H1 (cell line): Measurements from ENCODE around the gene GLRX5. TPM values are rescaled to one million over a fixed set of nuclear protein-coding genes. Genes with fewer than 3 reads are reported as not detected.
A peak's percentile ranks its signal among the peaks of the same experiment; 100 is the strongest.

Experiments
- CTCF ChIA-PET: fragments of 300-600 bp; sonication (Branson Sonifier 250); formaldehyde crosslinking; loops from one replicate; lab custom pipeline; 2021; ENCODE audit not compliant: partially characterized antibody; lab: Charles Lee
- POLR2A ChIA-PET: fragments of 300-600 bp; sonication (Branson Sonifier 250); formaldehyde crosslinking; loops from one replicate; lab custom pipeline; 2021; ENCODE audit warnings: inconsistent platforms; ENCODE audit not compliant: partially characterized antibody; lab: Charles Lee
- DNase-seq, 2 experiments: peaks; one replicate each; pipeline versions ENCODE4 v3.0.0 to v3.0.0-alpha.2; 2010 to 2022; ENCODE audit warnings: low spot score in 2 of 2, low read depth in 1 of 2, mixed read lengths in 1 of 2
- FAIRE-seq: peaks from 2 replicates; lab custom pipeline; 2011; peaks lifted over from hg19 to GRCh38; lab: Jason Lieb, UNC
- H2AFZ ChIP-seq: 2 replicates; pipeline ENCODE4 v1.8.1; 2012; ENCODE audit warnings: low read length, inconsistent platforms
- H2AK5ac ChIP-seq: 2 replicates; pipeline ENCODE4 v1.6.1; 2013; ENCODE audit warnings: low read depth, low read length
- H2BK120ac ChIP-seq: replicated peaks from 2 replicates; pipeline ENCODE3; 2013; ENCODE audit warnings: low read depth, low read length, inconsistent platforms
- H2BK12ac ChIP-seq: 2 replicates; pipeline ENCODE4 v1.6.1; 2013; ENCODE audit warnings: low read depth, low read length
- H2BK15ac ChIP-seq: 2 replicates; pipeline ENCODE4 v1.6.1; 2013; ENCODE audit warnings: low read length
- H2BK20ac ChIP-seq: 2 replicates; pipeline ENCODE4 v1.6.1; 2013; ENCODE audit warnings: low read length
- H2BK5ac ChIP-seq: 2 replicates; pipeline ENCODE4 v1.6.1; 2013; ENCODE audit warnings: low read depth, low read length
- H3K14ac ChIP-seq: 2 replicates; pipeline ENCODE4 v1.6.1; 2013; ENCODE audit warnings: inconsistent platforms; ENCODE audit not compliant: insufficient read length
- H3K18ac ChIP-seq: 2 replicates; pipeline ENCODE4 v1.6.1; 2013; ENCODE audit warnings: low read length; ENCODE audit errors: extremely low read depth
- H3K23ac ChIP-seq: 2 replicates; pipeline ENCODE4 v1.6.1; 2013; ENCODE audit warnings: inconsistent platforms; ENCODE audit not compliant: insufficient read length
- H3K23me2 ChIP-seq: 2 replicates; pipeline ENCODE4 v1.6.1; 2013; ENCODE audit warnings: low read depth, low read length
- H3K27ac ChIP-seq: 2 replicates; pipeline ENCODE4 v1.6.1; 2011; ENCODE audit warnings: low read depth, low read length, inconsistent platforms
- H3K27me3 ChIP-seq, 4 experiments: replicated peaks in 1 of 4; 1 replicate in 1 of 4; 2 replicates in 3 of 4; pipeline versions ENCODE4 v1.6.1 to v1.8.1; 2011 to 2013; ENCODE audit warnings: low read length in 3 of 4, mild to moderate bottlenecking in 3 of 4, inconsistent platforms in 2 of 4, mixed read lengths in 2 of 4, moderate library complexity in 1 of 4; ENCODE audit not compliant: control insufficient read depth in 3 of 4, insufficient read depth in 3 of 4; ENCODE audit errors: extremely low read depth in 1 of 4
- H3K36me3 ChIP-seq, 4 experiments: 2 replicates each; pipeline versions ENCODE4 v1.6.1 to v1.8.1; 2011 to 2013; ENCODE audit warnings: mild to moderate bottlenecking in 4 of 4, low read length in 3 of 4, moderate library complexity in 2 of 4, control low read depth in 1 of 4, inconsistent platforms in 1 of 4; ENCODE audit not compliant: insufficient read depth in 4 of 4, control insufficient read depth in 2 of 4
- H3K4ac ChIP-seq: replicated peaks from 2 replicates; pipeline ENCODE3; 2013; ENCODE audit warnings: low read length, low read depth, mixed read lengths, inconsistent platforms; ENCODE audit not compliant: insufficient read length
- H3K4me1 ChIP-seq, 4 experiments: replicated peaks in 1 of 4; 1 replicate in 1 of 4; 2 replicates in 3 of 4; pipeline versions ENCODE4 v1.6.1 to v1.8.1; 2011 to 2013; ENCODE audit warnings: low read length in 3 of 4, inconsistent platforms in 2 of 4, mixed read lengths in 1 of 4; ENCODE audit not compliant: insufficient read depth in 4 of 4, control insufficient read depth in 3 of 4
- H3K4me2 ChIP-seq, 2 experiments: 2 replicates each; pipeline versions ENCODE4 v1.6.1 to v1.8.1; 2011 to 2013; ENCODE audit warnings: low read depth in 2 of 2, low read length in 2 of 2, control low read depth in 1 of 2, inconsistent platforms in 1 of 2, mild to moderate bottlenecking in 1 of 2; ENCODE audit not compliant: insufficient read depth in 1 of 2
- H3K4me3 ChIP-seq, 4 experiments: fragments of 200-600, 300-600 bp in 1 of 4; sonication (generic), shearing (Covaris generic), sonication (Bioruptor Twin) in 1 of 4; 2 replicates each; pipeline versions ENCODE4 v1.5.1 to v1.8.1; 2011 to 2016; ENCODE audit warnings: low read length in 4 of 4, low read depth in 3 of 4, control low read depth in 2 of 4, inconsistent platforms in 2 of 4, mild to moderate bottlenecking in 2 of 4, mixed read lengths in 1 of 4, moderate library complexity in 1 of 4; ENCODE audit not compliant: insufficient read depth in 2 of 4; ENCODE audit errors: extremely low read depth in 1 of 4
- H3K56ac ChIP-seq: replicated peaks from 2 replicates; pipeline ENCODE3; 2013; ENCODE audit warnings: low read depth, mild to moderate bottlenecking, mixed read lengths, low read length, inconsistent platforms; ENCODE audit not compliant: insufficient read length
- H3K79me1 ChIP-seq: 2 replicates; pipeline ENCODE4 v1.6.1; 2013; ENCODE audit warnings: low read depth, low read length, control low read depth
- H3K79me2 ChIP-seq, 2 experiments: 2 replicates each; pipeline versions ENCODE4 v1.6.1 to v1.8.1; 2012 to 2013; ENCODE audit warnings: low read length in 2 of 2, mild to moderate bottlenecking in 2 of 2, inconsistent platforms in 1 of 2; ENCODE audit not compliant: insufficient read depth in 2 of 2, control insufficient read depth in 1 of 2
- H3K9ac ChIP-seq, 4 experiments: replicated peaks in 1 of 4; 1 replicate in 1 of 4; 2 replicates in 3 of 4; pipeline versions ENCODE4 v1.6.1 to v1.8.1; 2011 to 2013; ENCODE audit warnings: low read depth in 3 of 4, low read length in 3 of 4, control low read depth in 2 of 4, mild to moderate bottlenecking in 2 of 4, moderate library complexity in 2 of 4, inconsistent platforms in 1 of 4; ENCODE audit errors: extremely low read depth in 1 of 4
- H3K9me3 ChIP-seq, 2 experiments: 2 replicates each; pipeline versions ENCODE4 v1.6.1 to v1.8.1; 2012 to 2013; ENCODE audit warnings: mild to moderate bottlenecking in 2 of 2, moderate library complexity in 2 of 2, control low read depth in 1 of 2, inconsistent platforms in 1 of 2, low read depth in 1 of 2, low read length in 1 of 2, mixed read lengths in 1 of 2; ENCODE audit not compliant: insufficient read depth in 2 of 2
- H4K20me1 ChIP-seq, 2 experiments: replicated peaks in 1 of 2; 2 replicates each; pipeline versions ENCODE3 to v1.8.1; 2011 to 2013; ENCODE audit warnings: inconsistent platforms in 2 of 2, low read length in 2 of 2, mild to moderate bottlenecking in 1 of 2; ENCODE audit not compliant: insufficient read depth in 2 of 2, control insufficient read depth in 1 of 2
- H4K5ac ChIP-seq: 2 replicates; pipeline ENCODE4 v1.6.1; 2013; ENCODE audit warnings: low read length, low read depth, mixed read lengths, inconsistent platforms; ENCODE audit not compliant: insufficient read length
- H4K8ac ChIP-seq: 2 replicates; pipeline ENCODE4 v1.8.0; 2013; ENCODE audit warnings: mild to moderate bottlenecking, moderate library complexity, low read length, inconsistent platforms; ENCODE audit not compliant: insufficient read depth; ENCODE audit errors: extremely low read depth
- H4K91ac ChIP-seq: replicated peaks from 2 replicates; pipeline ENCODE3; 2013; ENCODE audit warnings: low read length, mixed read lengths, inconsistent platforms; ENCODE audit not compliant: insufficient read length
- ATF3 ChIP-seq: IDR thresholded peaks from 2 replicates; pipeline ENCODE4 v1.6.1; 2011; ENCODE audit warnings: low read depth, mild to moderate bottlenecking, low read length; ENCODE audit not compliant: insufficient read depth
- BACH1 ChIP-seq: IDR thresholded peaks from 2 replicates; pipeline ENCODE4 v1.6.1; 2012; ENCODE audit warnings: low read length, improper control_type of control experiment
- CHD2 ChIP-seq: IDR thresholded peaks from 2 replicates; pipeline ENCODE4 v1.6.1; 2012; ENCODE audit warnings: low read length, improper control_type of control experiment
- CTCF ChIP-seq, 3 experiments: IDR thresholded peaks; 1 replicate in 2 of 3; 2 replicates in 1 of 3; pipeline versions ENCODE4 v1.5.1 to v1.6.1; 2011; ENCODE audit warnings: low read length in 3 of 3, mild to moderate bottlenecking in 3 of 3, inconsistent platforms in 2 of 3, low read depth in 1 of 3, moderate library complexity in 1 of 3; ENCODE audit not compliant: insufficient read depth in 1 of 3; ENCODE audit errors: control extremely low read depth in 1 of 3
- E2F6 ChIP-seq: IDR thresholded peaks from 2 replicates; pipeline ENCODE4 v1.6.1; 2012; ENCODE audit warnings: inconsistent platforms
- HDAC6 ChIP-seq: IDR thresholded peaks from one replicate; pipeline ENCODE4 v1.7.1; 2012; ENCODE audit warnings: low read depth, mild to moderate bottlenecking, inconsistent platforms, low read length, moderate library complexity
- KDM1A ChIP-seq: fragments of 200-600, 300-600 bp; sonication (generic); IDR thresholded peaks from 2 replicates; pipeline ENCODE4 v1.7.1; 2016; ENCODE audit warnings: mild to moderate bottlenecking, low read length, borderline replicate concordance
- RAD21 ChIP-seq, 2 experiments: IDR thresholded peaks in 1 of 2; conservative IDR thresholded peaks in 1 of 2; 2 replicates each; pipeline ENCODE4 v1.6.1; 2011; ENCODE audit warnings: low read depth in 2 of 2, low read length in 2 of 2, improper control_type of control experiment in 1 of 2, inconsistent platforms in 1 of 2, mild to moderate bottlenecking in 1 of 2, moderate library complexity in 1 of 2
- SP2 ChIP-seq: IDR thresholded peaks from 2 replicates; pipeline ENCODE4 v1.6.1; 2012; ENCODE audit warnings: mild to moderate bottlenecking, low read length, inconsistent platforms
- WGBS, 2 experiments: shearing (Covaris generic) in 1 of 2; methylation state at CpG; one replicate each; pipeline versions ENCODE4 v1.1.6 to v1.1.7; 2013 to 2015; ENCODE audit warnings: low lambda C conversion rate in 2 of 2, mixed read lengths in 2 of 2, inconsistent platforms in 1 of 2, low coverage in 1 of 2, missing lambda C conversion rate in 1 of 2; ENCODE audit not compliant: insufficient replicate concordance in 2 of 2, insufficient coverage in 1 of 2, insufficient read length in 1 of 2; ENCODE audit errors: extremely low coverage in 1 of 2, missing lambda C conversion rate in 1 of 2; 5-methylcytosine and 5-hydroxymethylcytosine counted together
- polyA plus RNA-seq, 7 experiments: library from polyadenylated mRNA; depleted of rRNA in 3 of 7; stranded (reverse) in 5 of 7; unstranded in 2 of 7; fragments of >200 nt in 5 of 7; fragments of 200-250 nt in 2 of 7; gene quantifications; 1 replicate in 5 of 7; 2 replicates in 1 of 7; 4 replicates in 1 of 7; pipeline versions ENCODE4 v1.2.1 to v1.2.3, GENCODE V29; 2011 to 2013; ENCODE audit warnings: missing spikeins in 2 of 7, mixed read lengths in 2 of 7
- total RNA-seq: library from RNA; stranded (reverse); fragmentation: NEBNext Ultra II Directional; extraction: Animal tissue kit (Norgen Biotek cat#: 25700); gene quantifications from 2 replicates; pipeline ENCODE4 v1.2.1, GENCODE V29; 2021

Gene GLRX5
- total and polyA plus RNA-seq, 2 of the 8 experiments (the other 6 are each of a cell fraction or from before 2014, with no cell fraction given) = 70.1 to 88.8 TPM

DNA sequence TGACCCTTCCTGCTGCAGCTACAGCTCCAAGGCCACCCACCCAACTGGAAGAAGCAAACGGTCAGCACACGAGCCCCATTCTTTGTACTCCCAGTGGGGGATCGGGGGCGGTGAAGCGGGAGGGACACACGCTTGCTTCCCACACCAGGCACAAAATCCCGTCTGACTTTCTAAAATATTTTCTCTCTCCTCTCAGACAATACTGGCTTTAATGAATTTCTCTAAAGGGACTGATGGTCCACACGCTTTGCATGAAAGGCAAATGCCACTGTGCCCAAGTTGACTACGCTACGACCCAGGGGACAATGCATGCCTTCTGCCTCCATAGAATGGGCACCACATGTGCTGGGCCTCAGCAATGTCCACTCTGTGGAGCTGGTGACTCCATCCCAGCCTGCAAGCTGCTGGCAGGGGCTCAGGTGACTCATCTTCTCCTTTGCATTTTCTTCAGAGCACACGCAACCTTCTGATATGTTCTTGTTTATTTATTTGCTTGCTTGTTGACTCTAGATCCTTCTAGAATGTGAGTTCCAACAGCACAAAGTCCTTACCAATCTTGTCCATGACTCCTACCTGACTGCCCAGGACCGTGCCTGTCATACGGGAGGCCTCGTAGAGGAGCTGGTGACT lies 34.0 kb upstream of the GLRX5 start:
- H2BK12ac ChIP-seq = no peak overlapping the region
- H2BK15ac ChIP-seq = no peak overlapping the region
- no peaks in the 10 kb centered on the region for H3K23me2 ChIP-seq
- no peak for DNase-seq
- H3K36me3 ChIP-seq = no peaks in the 10 kb centered on the region
- H2BK20ac ChIP-seq = no peak overlapping the region
- H3K23ac ChIP-seq = no peak overlapping the region
- FAIRE-seq = no peak
- H3K9ac ChIP-seq = no peak overlapping the region
- no peak overlapping the region for H3K4ac ChIP-seq
- no peak overlapping the region for H3K27ac ChIP-seq
- H3K18ac ChIP-seq = no peak overlapping the region
- no peaks in the 10 kb centered on the region for H3K79me1 ChIP-seq
- no peak overlapping the region for H3K56ac ChIP-seq
- POLR2A ChIA-PET = no interaction called here
- no peak overlapping the region for H2BK120ac ChIP-seq
- no peak overlapping the region for H2AK5ac ChIP-seq
- no peak overlapping the region for H3K14ac ChIP-seq
- H3K79me2 ChIP-seq = no peaks in the 10 kb centered on the region
- H3K9me3 ChIP-seq = no peaks in the 10 kb centered on the region
- CTCF ChIA-PET = interaction anchor here (0.8 to 3.4 kb wide), 7 partner anchors 9 to 75 kb away, joined by 3 to 10 read pairs (median 3); no protein-coding TSS in a partner anchor
- no peaks in the 10 kb centered on the region for H4K20me1 ChIP-seq
- no peak overlapping the region for H4K8ac ChIP-seq
- H3K4me2 ChIP-seq = no peak overlapping the region
- no peaks in the 10 kb centered on the region; a peak in 1 of 7 replicates for H3K27me3 ChIP-seq
- H2BK5ac ChIP-seq = 0 out of 2 replicates have a peak overlapping the region, but pooled peaks have one; percentile 35
- H3K4me1 ChIP-seq = 0 out of 7 replicates have a peak, but pooled peaks cover 0 to 3% (median 0%) of the 10 kb centered on the region in 4 experiments
- H4K5ac ChIP-seq = no peak overlapping the region
- 86% methylated on average over 14 of the region's 14 CpGs; no CpG with 5 or more reads in 1 of the 2 experiments for WGBS, 2 experiments
- H3K4me3 ChIP-seq = no peak overlapping the region
- no peak overlapping the region for H4K91ac ChIP-seq
- no peak overlapping the region for H2AFZ ChIP-seq
- TF ChIP-seq SP2 = no peak
- no peak for TF ChIP-seq E2F6
- TF ChIP-seq CHD2 = no peak
- no peak for TF ChIP-seq HDAC6
- TF ChIP-seq KDM1A = no peak
- no peak for TF ChIP-seq ATF3
- no peak for TF ChIP-seq CTCF (IDR thresholded peaks at IDR 0.05; ENCODE audit: control extremely low read depth in 1 of 3, insufficient read depth in 1 of 3, low read depth in 1 of 3, low read length in 3 of 3)
- TF ChIP-seq BACH1 = no peak
- TF ChIP-seq RAD21 (IDR thresholded peaks at IDR 0.05 in 1 of 2, conservative IDR thresholded peaks at IDR 0.05 in 1 of 2; ENCODE audit: low read depth in 2 of 2, low read length in 2 of 2) = no peak
